Measurements from ENCODE around the gene SLC6A17. TPM values are rescaled to one million over a fixed set of nuclear protein-coding genes. Genes with fewer than 3 reads are reported as not detected.

Gene SLC6A17
- total and polyA plus RNA-seq, 9 of the 15 experiments (the other 6 are each of a cell fraction or from before 2014, with no cell fraction given): not detected

- CTCF ChIA-PET (ENCODE audit: low intra/inter-chr PET ratio): no interaction called here
Measured at GRCh38 chr1:110223581-110223980, 73.3 kb downstream of the SLC6A17 start.

More at GRCh38 chr1:110223581-110223980, 73.3 kb downstream of the SLC6A17 start:
- no peak overlapping the region for H3K27ac ChIP-seq (ENCODE audit: extremely low read depth, low read depth, low read length)
- H2AFZ ChIP-seq (ENCODE audit: low read depth, low read length): no peak overlapping the region
- DNase-seq (ENCODE audit: extremely low read depth in 1 of 4, low spot score in 3 of 4) (no peak), ATAC-seq (no peak), FAIRE-seq (no peak)
- no TSS peak for BruUV-seq (replicated peaks)
- H3K27me3 ChIP-seq (ENCODE audit: control insufficient read depth in 2 of 2, insufficient read depth in 2 of 2, low read length in 2 of 2): peaks cover 39 to 76% of the 10 kb centered on the region in 2 experiments; a peak in 4 of 5 replicates
- H3K79me2 ChIP-seq (ENCODE audit: control insufficient read depth, insufficient read depth, low read length): no peaks in the 10 kb centered on the region
- peaks cover 0 to 10% of the 10 kb centered on the region in 2 experiments; a peak in 2 of 5 replicates for H3K4me1 ChIP-seq (replicated peaks in 1 of 2; ENCODE audit: control insufficient read depth in 2 of 2, insufficient read depth in 2 of 2, low read length in 2 of 2)
- H3K9me1 ChIP-seq (ENCODE audit: control insufficient read depth, insufficient read depth, low read length): no peaks in the 10 kb centered on the region
- TF ChIP-seq COPS2 (conservative IDR thresholded peaks at IDR 0.05) (no peak), MCM2 (IDR thresholded peaks at IDR 0.05; ENCODE audit: low read depth) (no peak), HOXB6 (CRISPR knock-in tag; IDR thresholded peaks at IDR 0.05; ENCODE audit: borderline replicate concordance) (no peak), ESRRB (CRISPR knock-in tag; IDR thresholded peaks at IDR 0.05; ENCODE audit: borderline replicate concordance) (no peak), KDM5B (IDR thresholded peaks at IDR 0.05; ENCODE audit: insufficient replicate concordance, low read depth, low read length) (no peak), ZNF384 (IDR thresholded peaks at IDR 0.05; ENCODE audit: low read depth, low read length) (no peak), FOXA1 (IDR thresholded peaks at IDR 0.05; ENCODE audit: borderline replicate concordance) (no peak), MED1 (CRISPR knock-in tag; IDR thresholded peaks at IDR 0.05; ENCODE audit: borderline replicate concordance) (no peak), NR0B1 (IDR thresholded peaks at IDR 0.05; ENCODE audit: partially characterized antibody) (no peak), NFATC3 (IDR thresholded peaks at IDR 0.05) (no peak), PTBP1 (IDR thresholded peaks at IDR 0.05; ENCODE audit: low read depth, low read length) (no peak), CBFB (CRISPR knock-in tag; IDR thresholded peaks at IDR 0.05) (no peak), ZNF766 (CRISPR knock-in tag; conservative IDR thresholded peaks at IDR 0.05) (no peak), ZNF347 (CRISPR knock-in tag; IDR thresholded peaks at IDR 0.05; ENCODE audit: low read depth) (no peak), RNF219 (CRISPR knock-in tag; IDR thresholded peaks at IDR 0.05) (no peak), NEUROD1 (IDR thresholded peaks at IDR 0.05; ENCODE audit: borderline replicate concordance, low read depth, low read length, partially characterized antibody) (no peak), NFE2 (IDR thresholded peaks at IDR 0.05; ENCODE audit: low read depth) (no peak), ATF6 (CRISPR knock-in tag; IDR thresholded peaks at IDR 0.05) (no peak)
- H3K4me2 ChIP-seq (ENCODE audit: insufficient read depth, low read length): no peak overlapping the region
- H3K9ac ChIP-seq (ENCODE audit: insufficient read depth in 1 of 2, low read depth in 2 of 2, low read length in 2 of 2): no peak overlapping the region
- in situ Hi-C loops (cut with MboI): no loop called here
- H3K4me3 ChIP-seq: no peak overlapping the region
- intact Hi-C loops (cut with micrococcal nuclease): no loop called here
- WGBS (ENCODE audit: insufficient coverage, low coverage, missing lambda C conversion rate): 15% methylated on average over 17 of the region's 17 CpGs
- peaks cover 48% of the 10 kb centered on the region for H4K20me1 ChIP-seq (replicated peaks; ENCODE audit: control insufficient read depth, insufficient read depth, low read length)
- no peaks in the 10 kb centered on the region for H3K36me3 ChIP-seq (ENCODE audit: control insufficient read depth, insufficient read depth, low read length)
- POLR2A ChIA-PET: interaction anchor here (0.6 kb wide), 1 partner anchor 189 kb away, joined by 3 read pairs; no protein-coding TSS in a partner anchor
- H3K9me3 ChIP-seq (replicated peaks; ENCODE audit: control insufficient read depth, insufficient read depth, low read depth, low read length): no peaks in the 10 kb centered on the region

Measured in K562 (cell line).